Spleen (tissue), 11 donors: Measurements from ENCODE around the gene SDC3. TPM values are rescaled to one million over a fixed set of nuclear protein-coding genes. Genes with fewer than 3 reads are reported as not detected.

Experiments used
- DNase-seq: peaks from one replicate; pipeline ENCODE4 v3.0.0-alpha.2; 2020
- H3K27ac ChIP-seq, 8 donors: fragments of 200-600 bp; sonication (generic) in 7 of 8; 1 replicate in 4 of 8; 2 replicates in 4 of 8; pipeline versions ENCODE4 v1.5.0 to v1.8.0; 2016 to 2021; ENCODE audit warnings: inconsistent platforms in 4 of 8, mild to moderate bottlenecking in 4 of 8, moderate library complexity in 1 of 8
- H3K27me3 ChIP-seq, 7 donors: fragments of 200-600 bp; sonication (generic) in 6 of 7; replicated peaks in 1 of 7; 1 replicate in 4 of 7; 2 replicates in 3 of 7; pipeline versions ENCODE4 v1.5.0 to v1.8.0; 2016 to 2021; ENCODE audit warnings: inconsistent platforms in 3 of 7, mild to moderate bottlenecking in 1 of 7
- H3K36me3 ChIP-seq, 6 donors: fragments of 200-600 bp; sonication (generic) in 5 of 6; 1 replicate in 4 of 6; 2 replicates in 2 of 6; pipeline versions ENCODE4 v1.5.0 to v1.8.0; 2016 to 2021; ENCODE audit warnings: inconsistent platforms in 2 of 6
- H3K4me1 ChIP-seq, 6 donors: fragments of 200-600 bp; sonication (generic) in 5 of 6; 1 replicate in 3 of 6; 2 replicates in 3 of 6; pipeline versions ENCODE4 v1.5.0 to v1.8.0; 2016 to 2021; ENCODE audit warnings: inconsistent platforms in 3 of 6
- H3K4me3 ChIP-seq, 8 donors: fragments of 200-600 bp; sonication (generic) in 7 of 8; 1 replicate in 4 of 8; 2 replicates in 4 of 8; pipeline versions ENCODE4 v1.5.0 to v1.8.0; 2016 to 2021; ENCODE audit warnings: inconsistent platforms in 4 of 8, mild to moderate bottlenecking in 4 of 8, moderate library complexity in 2 of 8
- H3K9me3 ChIP-seq, 8 donors: fragments of 200-600 bp; sonication (generic) in 7 of 8; 1 replicate in 4 of 8; 2 replicates in 4 of 8; pipeline versions ENCODE4 v1.5.0 to v1.8.0; 2016 to 2021; ENCODE audit warnings: inconsistent platforms in 4 of 8
- CTCF ChIP-seq, 11 experiments: fragments of 200-600 bp in 7 of 11; fragments of 450-650 bp in 4 of 11; sonication (generic) in 4 of 11; IDR thresholded peaks in 8 of 11; conservative IDR thresholded peaks in 3 of 11; 1 replicate in 7 of 11; 2 replicates in 4 of 11; pipeline versions ENCODE4 v1.4.0 to v1.8.0; 2016 to 2021; ENCODE audit warnings: antibody characterized with exemption in 11 of 11, inconsistent platforms in 4 of 11, mild to moderate bottlenecking in 1 of 11
- POLR2A ChIP-seq, 3 donors: fragments of 450-650 bp; IDR thresholded peaks; one replicate each; pipeline ENCODE4 v1.5.1; 2017; ENCODE audit warnings: antibody characterized with exemption in 3 of 3, mild to moderate bottlenecking in 1 of 3
- POLR2AphosphoS5 ChIP-seq, 3 donors: sonication (generic); formaldehyde crosslinking; IDR thresholded peaks; one replicate each; pipeline ENCODE4 v1.5.1; 2017; ENCODE audit warnings: antibody characterized with exemption in 3 of 3
- WGBS, 5 donors: extraction: QIAGEN DNeasy Blood & Tissue Kit in 3 of 5; methylation state at CpG; one replicate each; pipeline versions ENCODE4 v1.1.5 to v1.1.7; 2013 to 2018; 5-methylcytosine and 5-hydroxymethylcytosine counted together
- intact Hi-C: fragments of 100-400 bp; cut with DNase I; formaldehyde crosslinking; loops from one replicate; pipeline ENCODE4 v1.15.0; 2023; ENCODE audit warnings: low total_unique reads
- polyA plus RNA-seq, 3 donors: library from polyadenylated mRNA; stranded (reverse); fragments of 200-250 nt; gene quantifications; one replicate each; pipeline ENCODE4 v1.2.1, GENCODE V29; 2013
- total RNA-seq, 7 donors: library from RNA; depleted of rRNA in 3 of 7; stranded (reverse); fragments of >200 nt in 3 of 7; fragmentation: NEBNext Ultra II Directional in 4 of 7; extraction: Animal tissue kit (Norgen Biotek cat#: 25700) in 4 of 7; gene quantifications; one replicate each; pipeline versions ENCODE4 v1.1.0 to v1.2.1, GENCODE V29; 2016 to 2021
- donor health status: healthy with polysubstance abuse.
- donor health status: DM: no; HTN: no; CAD: no; lungs with moderate emphysema.
- donor health status: DM: no; HTN: no; CAD: no.
- donor health status: Bipolar disorder and iron deficiency.
- donor health status: healthy.
- donor health status: DM: no; HTN: no; CAD: no.
- donor health status: DM: yes; HTN: yes; CAD: no.

SDC3 gene
- total and polyA plus RNA-seq, 10 donors: 8.0 to 347 (median 159) TPM

- H3K36me3 ChIP-seq: no peaks in the 10 kb centered on the region
- 63 to 80% (median 67%) methylated on average over 6 of the region's 6 CpGs for WGBS, 5 donors
- no peaks in the 10 kb centered on the region for H3K9me3 ChIP-seq
- intact Hi-C loops: no loop called here
- H3K4me1 ChIP-seq: no peaks in the 10 kb centered on the region
- DNase-seq: no peak
- TF ChIP-seq POLR2AphosphoS5 (IDR thresholded peaks at IDR 0.05) (no peak), CTCF (IDR thresholded peaks at IDR 0.05 in 8 of 11, conservative IDR thresholded peaks at IDR 0.05 in 3 of 11) (no peak), POLR2A (IDR thresholded peaks at IDR 0.05) (no peak)
- no peak overlapping the region for H3K27ac ChIP-seq
- H3K27me3 ChIP-seq: peaks cover 0 to 56% (median 0%) of the 10 kb centered on the region in 7 donors
- H3K4me3 ChIP-seq: no peak overlapping the region
Observed at GRCh38 chr1:30830537-30830936, 78.0 kb downstream of the SDC3 start.

- WGBS, 5 donors: 62 to 71% (median 65%) methylated on average over 2 of the region's 2 CpGs
- Histone ChIP-seq H3K4me3 (no peak overlapping the region), H3K4me1 (peaks cover 0 to 6% (median under 1%) of the 10 kb centered on the region in 6 donors), H3K36me3 (no peaks in the 10 kb centered on the region), H3K9me3 (no peaks in the 10 kb centered on the region), H3K27me3 (peaks cover 0 to 62% (median 6%) of the 10 kb centered on the region in 7 donors), H3K27ac (no peak overlapping the region)
- intact Hi-C loops: no loop called here
- DNase-seq: no peak
- no peak for TF ChIP-seq POLR2A (IDR thresholded peaks at IDR 0.05)
- no peak for TF ChIP-seq CTCF (IDR thresholded peaks at IDR 0.05 in 8 of 11, conservative IDR thresholded peaks at IDR 0.05 in 3 of 11)
- TF ChIP-seq POLR2AphosphoS5 (IDR thresholded peaks at IDR 0.05): no peak
Observed at GRCh38 chr1:30829889-30830288, 78.7 kb downstream of the SDC3 start.

- Histone ChIP-seq H3K9me3 (no peaks in the 10 kb centered on the region), H3K27ac (peak overlapping the region in 1 of 8 donors; percentile 87), H3K4me3 (peak overlapping the region in 6 of 8 donors; percentile 15 to 60 (median 24)), H3K36me3 (no peaks in the 10 kb centered on the region), H3K4me1 (peaks cover 8 to 27% (median 19%) of the 10 kb centered on the region in 6 donors), H3K27me3 (peaks cover 0 to 78% (median 9%) of the 10 kb centered on the region in 7 donors)
- no peak for DNase-seq
- intact Hi-C loops: no loop called here
- WGBS, 5 donors: 17 to 23% (median 22%) methylated on average over 9 to 12 of the region's 12 CpGs
- no peak for TF ChIP-seq POLR2A (IDR thresholded peaks at IDR 0.05)
- TF ChIP-seq CTCF (IDR thresholded peaks at IDR 0.05 in 8 of 11, conservative IDR thresholded peaks at IDR 0.05 in 3 of 11): no peak
- no peak for TF ChIP-seq POLR2AphosphoS5 (IDR thresholded peaks at IDR 0.05)
Observed at GRCh38 chr1:30824736-30825429, 83.7 kb downstream of the SDC3 start.

- intact Hi-C loops: no loop called here
- Histone ChIP-seq H3K4me3 (peak overlapping the region; percentile 4 to 60 (median 20)), H3K36me3 (no peaks in the 10 kb centered on the region), H3K27ac (peak overlapping the region; percentile 58 to 93 (median 86)), H3K9me3 (no peaks in the 10 kb centered on the region), H3K4me1 (peaks cover 8 to 27% (median 19%) of the 10 kb centered on the region in 6 donors), H3K27me3 (peaks cover 0 to 77% (median 9%) of the 10 kb centered on the region in 7 donors)
- DNase-seq: peak; percentile 90
- TF ChIP-seq POLR2A (IDR thresholded peaks at IDR 0.05): peak in 1 of 3 donors; percentile 61
- peak; percentile 90 to 93 (median 90) for TF ChIP-seq POLR2AphosphoS5 (IDR thresholded peaks at IDR 0.05)
- peak in 1 of 11 experiments; percentile 17 for TF ChIP-seq CTCF (IDR thresholded peaks at IDR 0.05 in 8 of 11, conservative IDR thresholded peaks at IDR 0.05 in 3 of 11)
- WGBS, 5 donors: 0 to 2% (median 1%) methylated on average over 35 to 44 of the region's 44 CpGs
Observed at GRCh38 chr1:30823969-30824735, 84.4 kb downstream of the SDC3 start.
